SJCRH30 (cell line): ENCODE measurements around the gene C1QTNF1. TPM values are rescaled to one million over a fixed set of nuclear protein-coding genes. Genes with fewer than 3 reads are reported as not detected.

ENCODE experiments used
- DNase-seq, 2 experiments: peaks; one replicate each; pipeline ENCODE4 v3.0.0-alpha.2; 2015 to 2020
- H3K27ac ChIP-seq: fragments of 250-450 bp; sonication (Bioruptor Pico); 2 replicates; pipeline ENCODE4 v1.5.1; 2020; ENCODE audit warnings: mild to moderate bottlenecking, moderate library complexity
- H3K27me3 ChIP-seq: fragments of 250-450 bp; sonication (Bioruptor Pico); 2 replicates; pipeline ENCODE4 v1.5.1; 2020; ENCODE audit warnings: mild to moderate bottlenecking, moderate library complexity
- H3K36me3 ChIP-seq: fragments of 250-450 bp; sonication (Bioruptor Pico); 2 replicates; pipeline ENCODE4 v1.5.1; 2020; ENCODE audit warnings: mild to moderate bottlenecking, moderate library complexity
- H3K4me1 ChIP-seq: fragments of 250-450 bp; sonication (Bioruptor Pico); 2 replicates; pipeline ENCODE4 v1.5.1; 2020; ENCODE audit warnings: mild to moderate bottlenecking, moderate library complexity
- H3K4me3 ChIP-seq: fragments of 250-450 bp; sonication (Bioruptor Pico); 2 replicates; pipeline ENCODE4 v1.5.1; 2020; ENCODE audit warnings: mild to moderate bottlenecking, moderate library complexity
- H3K9me3 ChIP-seq: fragments of 250-450 bp; sonication (Bioruptor Pico); replicated peaks from 2 replicates; pipeline ENCODE4 v1.5.1; 2020; ENCODE audit warnings: mild to moderate bottlenecking, moderate library complexity
- total RNA-seq: library from RNA; depleted of rRNA; stranded (reverse); fragments of >200 nt; shearing (Covaris generic); gene quantifications from 2 replicates; pipeline ENCODE4 v1.2.3, GENCODE V29; 2014

Gene C1QTNF1
- total RNA-seq, 1 experiment from 2014 or later: 45.7 TPM

DNA sequence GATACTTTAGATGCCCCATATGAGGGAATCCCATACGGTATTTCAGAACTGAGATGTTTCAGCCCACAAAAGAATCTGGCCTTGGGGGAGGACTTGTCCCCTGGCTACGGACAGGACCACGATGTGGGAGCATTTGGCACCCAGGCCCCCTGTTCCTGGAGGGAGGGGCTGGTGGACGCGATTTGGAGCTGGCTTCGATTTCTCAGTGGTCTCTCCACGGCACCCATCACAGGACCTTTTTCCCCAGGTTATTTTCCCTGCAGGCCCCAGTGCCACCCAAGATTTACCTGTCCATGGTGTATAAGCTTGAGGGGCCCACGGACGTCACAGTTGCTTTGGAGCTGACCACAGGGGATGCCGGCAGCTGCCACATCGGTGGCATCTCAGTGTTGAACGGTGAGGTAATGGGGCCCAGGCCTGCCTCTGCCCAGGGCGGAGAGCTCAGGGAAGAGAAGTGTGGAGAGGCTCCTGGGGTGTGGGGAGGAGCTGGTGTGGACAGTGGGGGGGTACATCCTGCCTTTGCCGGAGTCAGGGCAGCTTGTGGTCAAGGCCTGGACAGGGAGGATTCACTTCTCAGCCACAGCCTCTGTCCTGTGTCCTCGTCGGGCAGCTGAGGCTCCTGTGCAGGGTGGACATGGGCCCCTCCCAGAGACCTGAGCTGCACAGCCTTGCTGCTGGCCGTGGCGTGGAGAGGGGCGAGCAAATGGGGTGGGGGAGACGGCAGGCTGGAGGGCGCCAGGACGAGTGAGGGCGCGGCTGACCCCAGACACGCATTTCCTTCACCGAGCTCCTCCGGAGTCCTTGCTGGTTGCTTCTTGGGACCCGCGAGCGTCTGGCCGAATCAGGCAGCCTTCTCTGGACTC lies 60.6 kb downstream of the C1QTNF1 start:
- Histone ChIP-seq H3K4me3 (no peak overlapping the region), H3K27ac (peak overlapping the region; percentile 45), H3K9me3 (no peaks in the 10 kb centered on the region), H3K36me3 (peaks cover 79% of the 10 kb centered on the region), H3K4me1 (peaks cover 44% of the 10 kb centered on the region), H3K27me3 (no peaks in the 10 kb centered on the region)
- DNase-seq: peak; percentile 75 to 76

DNA sequence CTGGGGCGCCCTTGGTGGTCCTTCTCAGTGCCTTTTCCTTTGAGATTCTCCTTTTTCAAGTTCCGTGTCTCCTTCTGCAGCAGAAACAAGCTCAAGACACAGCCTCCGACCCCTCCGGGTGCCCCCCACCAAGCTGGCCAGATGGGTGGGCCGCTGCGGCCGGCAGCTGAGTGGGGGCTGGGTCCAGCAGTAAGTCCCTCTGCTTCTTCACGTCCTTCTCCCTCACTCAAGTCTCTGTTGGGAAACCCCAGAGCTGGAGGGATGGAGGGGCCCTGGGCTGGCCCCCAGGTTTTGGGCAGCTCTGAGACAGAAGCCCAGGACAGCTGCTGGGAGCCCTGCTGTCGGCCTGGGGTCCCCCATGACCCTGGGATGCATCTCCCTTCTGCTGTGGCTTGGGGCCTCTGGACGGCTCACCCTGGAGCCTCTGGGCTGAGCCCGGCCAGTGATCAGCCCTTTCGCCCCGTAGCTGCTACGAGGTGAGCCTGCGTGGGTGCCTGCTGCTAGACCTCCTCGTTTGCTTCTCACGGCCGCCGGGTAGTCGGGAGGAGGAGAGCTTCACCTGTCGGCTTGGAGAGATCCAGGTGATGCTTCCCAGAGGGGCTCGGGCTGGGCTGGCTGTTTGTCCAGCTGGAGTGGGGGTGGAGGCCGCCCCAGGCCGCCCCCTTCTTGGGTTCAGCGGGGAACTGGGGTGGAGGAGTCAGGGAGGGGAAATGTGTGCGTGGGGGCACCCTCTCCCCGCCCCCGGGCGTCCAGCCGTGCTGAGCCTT lies 61.4 kb downstream of the C1QTNF1 start:
- Histone ChIP-seq H3K27ac (peak overlapping the region; percentile 45), H3K27me3 (no peaks in the 10 kb centered on the region), H3K4me1 (peaks cover 41% of the 10 kb centered on the region), H3K4me3 (no peak overlapping the region), H3K36me3 (peaks cover 71% of the 10 kb centered on the region), H3K9me3 (no peaks in the 10 kb centered on the region)
- DNase-seq: no peak

DNA sequence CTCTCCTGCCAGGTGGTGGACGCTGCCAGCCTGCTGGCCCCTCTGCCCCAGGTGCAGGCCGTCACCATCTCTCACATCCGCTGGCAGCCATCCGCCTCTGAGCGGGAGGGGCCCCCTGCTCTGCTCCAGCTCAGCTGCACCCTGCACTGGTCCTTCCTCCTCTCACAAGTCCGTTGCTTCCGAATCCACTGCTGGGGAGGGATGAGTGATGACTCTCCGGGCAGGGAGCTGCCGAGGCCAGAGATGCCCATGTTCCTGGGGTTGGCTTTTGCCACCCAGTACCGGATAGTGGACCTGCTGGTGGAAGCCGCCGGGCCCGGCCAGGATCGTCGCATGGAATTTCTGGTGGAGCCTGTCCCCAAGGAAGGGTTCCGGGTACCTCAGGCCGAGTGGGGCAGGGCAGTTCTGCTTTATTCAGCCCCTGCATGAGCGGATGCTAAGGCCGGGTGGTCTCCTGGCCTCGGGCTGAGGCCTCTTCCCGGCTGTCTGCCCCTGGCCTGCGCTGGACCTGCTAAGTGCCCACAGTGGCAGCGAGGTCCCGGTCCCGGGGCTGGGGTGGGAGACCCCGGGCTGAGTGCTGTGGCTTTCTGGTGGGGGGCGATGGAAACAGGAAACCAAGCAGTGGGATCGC lies 62.1 kb downstream of the C1QTNF1 start:
- no peak for DNase-seq
- Histone ChIP-seq H3K27me3 (no peaks in the 10 kb centered on the region), H3K27ac (no peak overlapping the region), H3K9me3 (no peaks in the 10 kb centered on the region), H3K36me3 (peaks cover 66% of the 10 kb centered on the region), H3K4me1 (peaks cover 34% of the 10 kb centered on the region), H3K4me3 (no peak overlapping the region)

DNA sequence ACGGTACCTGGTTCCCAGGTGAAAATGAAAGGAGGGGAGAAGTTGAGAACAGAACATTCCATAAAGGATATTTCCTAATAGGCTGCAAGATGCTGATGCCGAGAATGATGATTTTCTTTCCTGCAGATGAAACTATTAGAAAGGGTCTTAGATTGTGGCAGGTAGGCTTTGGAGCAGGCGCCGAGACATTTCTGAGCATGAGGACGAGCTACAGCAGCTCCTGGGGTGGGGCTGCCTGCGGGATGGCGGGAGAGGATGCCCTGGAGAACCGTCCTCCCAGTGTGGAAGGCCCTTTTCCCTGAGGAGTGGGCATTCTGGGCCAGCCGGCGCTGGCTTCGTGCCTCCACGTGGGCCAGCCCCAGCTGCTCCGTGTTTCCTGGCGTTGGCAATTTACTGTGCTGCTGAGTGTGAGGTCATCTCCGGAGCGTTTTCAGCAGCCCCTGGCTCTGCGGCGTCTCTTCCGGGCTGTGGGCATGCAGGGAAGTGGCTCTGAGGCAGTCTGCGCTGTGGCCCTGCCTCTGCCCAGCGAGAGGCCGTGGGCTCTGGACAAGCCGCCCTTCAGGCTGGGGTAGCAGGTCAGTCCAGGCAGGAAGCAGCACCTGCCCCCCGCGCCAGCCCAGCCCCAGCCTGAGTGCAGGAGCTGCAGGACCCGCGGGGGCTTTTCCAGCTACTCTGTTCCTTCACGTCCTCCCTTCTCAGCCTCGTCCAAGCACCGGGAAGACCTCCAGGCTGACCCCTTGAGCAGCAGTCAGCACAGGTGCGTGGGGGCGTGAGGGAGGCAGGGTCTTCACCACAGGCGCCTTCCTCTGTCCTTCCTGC lies 62.8 kb downstream of the C1QTNF1 start:
- peaks cover 29% of the 10 kb centered on the region for H3K4me1 ChIP-seq
- H3K4me3 ChIP-seq: no peak overlapping the region
- no peaks in the 10 kb centered on the region for H3K9me3 ChIP-seq
- H3K27ac ChIP-seq: no peak overlapping the region
- H3K36me3 ChIP-seq: peaks cover 62% of the 10 kb centered on the region
- no peak for DNase-seq
- no peaks in the 10 kb centered on the region for H3K27me3 ChIP-seq

DNA sequence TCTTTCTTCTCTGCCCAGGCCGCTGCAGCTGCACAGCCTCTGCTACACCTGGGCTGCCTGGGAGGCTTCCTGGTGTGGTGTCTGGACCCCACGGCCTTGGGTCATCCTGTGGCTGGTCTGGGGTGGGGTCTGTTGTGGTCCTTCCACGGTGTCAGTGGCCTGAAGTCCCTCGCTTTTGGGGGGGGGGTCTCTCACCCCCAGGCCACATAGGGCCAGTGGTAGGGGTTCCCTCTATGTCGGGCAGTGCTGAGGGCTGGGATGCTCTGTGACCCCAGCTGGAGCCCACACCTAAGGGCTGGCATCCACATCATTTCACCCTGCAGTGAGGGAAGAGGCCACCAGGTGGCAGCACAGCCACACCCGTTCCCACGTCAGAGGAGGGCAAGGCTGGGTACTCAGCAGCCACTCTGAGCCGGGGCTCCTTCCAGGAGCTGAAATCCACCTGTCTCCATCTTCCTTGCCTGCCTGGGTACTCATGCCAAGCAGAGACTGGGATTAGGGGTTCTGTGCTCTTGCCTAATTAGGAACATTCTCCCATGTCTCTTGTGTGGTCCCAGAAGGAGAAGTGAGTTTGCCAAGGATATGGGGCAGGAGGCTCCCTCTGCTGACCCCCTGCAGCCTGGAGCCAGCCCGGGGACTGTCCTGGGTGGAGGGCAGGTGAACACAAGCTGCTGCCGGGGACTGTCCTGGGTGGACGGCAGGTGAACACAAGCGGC lies 63.6 kb downstream of the C1QTNF1 start:
- Histone ChIP-seq H3K36me3 (peaks cover 62% of the 10 kb centered on the region), H3K9me3 (no peaks in the 10 kb centered on the region), H3K27ac (no peak overlapping the region), H3K4me3 (no peak overlapping the region), H3K27me3 (no peaks in the 10 kb centered on the region), H3K4me1 (peaks cover 24% of the 10 kb centered on the region)
- peak; percentile 75 to 91 for DNase-seq

DNA sequence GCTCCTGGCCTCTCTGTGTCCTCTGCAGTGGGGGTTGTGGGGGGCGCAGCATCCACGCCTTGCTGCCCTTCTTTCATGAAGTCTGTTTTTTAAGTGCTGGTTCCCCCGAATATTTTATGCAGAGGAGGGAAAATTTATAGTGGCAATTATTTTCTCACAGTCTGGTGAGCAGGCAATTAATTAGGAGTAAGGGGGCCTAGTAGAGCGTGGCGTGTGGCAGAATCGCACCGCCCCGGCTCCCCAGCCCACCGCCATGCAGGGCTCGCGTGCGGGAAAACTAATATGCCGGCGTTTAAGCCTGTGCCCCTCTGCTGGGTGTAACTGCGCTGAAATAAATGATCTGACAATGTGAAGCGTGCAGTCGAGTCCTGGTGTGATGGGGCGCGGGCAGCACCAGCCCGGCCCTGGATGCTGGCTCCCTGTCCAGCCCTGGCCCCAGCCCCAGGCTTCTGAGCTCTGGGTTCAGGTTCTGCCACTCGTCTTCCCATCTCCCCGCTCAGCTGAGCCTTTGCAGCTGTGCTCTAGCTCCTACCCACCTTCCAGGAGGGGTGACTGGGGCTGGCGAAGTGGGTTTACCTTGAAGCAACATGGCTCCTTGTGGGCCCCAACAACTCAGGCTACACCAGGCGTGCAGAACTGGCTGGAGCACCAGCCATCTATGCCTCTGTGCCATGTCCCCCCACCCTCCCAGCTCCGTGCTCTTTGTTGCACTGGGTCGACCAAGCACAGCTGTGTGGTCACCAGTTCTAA lies 64.5 kb downstream of the C1QTNF1 start:
- H3K36me3 ChIP-seq: peaks cover 55% of the 10 kb centered on the region
- H3K9me3 ChIP-seq: no peaks in the 10 kb centered on the region
- H3K4me3 ChIP-seq: no peak overlapping the region
- peaks cover 16% of the 10 kb centered on the region for H3K4me1 ChIP-seq
- H3K27ac ChIP-seq: no peak overlapping the region
- no peak for DNase-seq
- peaks cover 6% of the 10 kb centered on the region for H3K27me3 ChIP-seq

DNA sequence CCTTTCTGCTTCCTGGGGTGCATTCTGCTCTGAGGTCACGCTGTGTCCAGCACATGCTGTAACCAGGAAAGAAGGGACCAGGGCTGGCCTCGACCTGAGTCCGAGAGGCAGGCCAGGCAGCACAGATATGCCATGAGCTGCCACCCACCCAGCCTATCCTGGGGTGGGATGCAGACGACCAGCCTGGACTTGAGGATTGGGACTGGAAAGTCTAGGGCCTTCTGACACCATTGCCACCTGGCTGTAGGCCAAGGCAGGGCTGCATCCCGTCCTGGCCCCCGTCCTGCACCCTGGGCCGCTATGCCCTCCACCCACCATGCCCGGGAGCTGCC lies 65.0 kb downstream of the C1QTNF1 start:
- no peak for DNase-seq
- no peak overlapping the region for H3K4me3 ChIP-seq
- no peaks in the 10 kb centered on the region for H3K9me3 ChIP-seq
- H3K27me3 ChIP-seq: peaks cover 12% of the 10 kb centered on the region
- H3K4me1 ChIP-seq: peaks cover 16% of the 10 kb centered on the region
- H3K27ac ChIP-seq: no peak overlapping the region
- H3K36me3 ChIP-seq: peaks cover 49% of the 10 kb centered on the region

DNA sequence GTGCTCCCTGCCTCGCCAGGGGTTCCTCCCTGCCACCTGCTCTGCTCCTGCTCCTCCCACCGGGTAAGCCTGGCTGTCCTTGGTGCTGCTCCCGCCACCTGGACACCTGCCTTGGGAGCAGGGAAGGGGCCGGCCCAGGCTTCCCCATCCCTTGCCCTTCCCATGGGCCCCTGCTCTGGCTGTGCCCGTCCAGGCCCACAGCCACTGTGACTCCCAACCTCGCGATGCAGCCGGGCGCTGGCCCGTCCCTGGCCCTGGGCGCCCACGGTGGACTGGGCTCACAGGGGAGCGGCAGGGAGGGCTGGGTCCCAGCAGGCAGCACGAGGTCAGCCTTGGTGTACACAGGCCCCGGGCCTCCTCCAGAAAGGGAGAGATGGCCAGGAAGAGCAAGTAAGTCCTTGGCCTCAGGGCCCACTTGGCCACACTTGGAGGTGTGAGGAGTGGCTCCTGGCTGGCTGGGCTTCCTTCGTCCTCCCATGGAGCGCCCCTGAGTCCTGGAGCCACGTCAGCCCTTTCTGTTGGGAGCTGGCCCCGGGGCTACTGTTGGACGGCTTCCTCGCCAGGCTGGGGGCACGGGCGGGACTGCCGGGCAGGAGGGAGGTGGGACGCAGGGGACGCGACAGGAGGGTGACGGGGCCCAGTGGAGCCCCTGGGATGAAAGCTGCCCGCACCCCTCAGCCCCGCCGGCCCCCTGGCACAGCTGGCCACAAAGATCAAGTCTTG lies 65.9 kb downstream of the C1QTNF1 start:
- Histone ChIP-seq H3K36me3 (peaks cover 42% of the 10 kb centered on the region), H3K9me3 (no peaks in the 10 kb centered on the region), H3K27me3 (peaks cover 18% of the 10 kb centered on the region), H3K27ac (no peak overlapping the region), H3K4me3 (no peak overlapping the region), H3K4me1 (peaks cover 14% of the 10 kb centered on the region)
- DNase-seq: no peak

DNA sequence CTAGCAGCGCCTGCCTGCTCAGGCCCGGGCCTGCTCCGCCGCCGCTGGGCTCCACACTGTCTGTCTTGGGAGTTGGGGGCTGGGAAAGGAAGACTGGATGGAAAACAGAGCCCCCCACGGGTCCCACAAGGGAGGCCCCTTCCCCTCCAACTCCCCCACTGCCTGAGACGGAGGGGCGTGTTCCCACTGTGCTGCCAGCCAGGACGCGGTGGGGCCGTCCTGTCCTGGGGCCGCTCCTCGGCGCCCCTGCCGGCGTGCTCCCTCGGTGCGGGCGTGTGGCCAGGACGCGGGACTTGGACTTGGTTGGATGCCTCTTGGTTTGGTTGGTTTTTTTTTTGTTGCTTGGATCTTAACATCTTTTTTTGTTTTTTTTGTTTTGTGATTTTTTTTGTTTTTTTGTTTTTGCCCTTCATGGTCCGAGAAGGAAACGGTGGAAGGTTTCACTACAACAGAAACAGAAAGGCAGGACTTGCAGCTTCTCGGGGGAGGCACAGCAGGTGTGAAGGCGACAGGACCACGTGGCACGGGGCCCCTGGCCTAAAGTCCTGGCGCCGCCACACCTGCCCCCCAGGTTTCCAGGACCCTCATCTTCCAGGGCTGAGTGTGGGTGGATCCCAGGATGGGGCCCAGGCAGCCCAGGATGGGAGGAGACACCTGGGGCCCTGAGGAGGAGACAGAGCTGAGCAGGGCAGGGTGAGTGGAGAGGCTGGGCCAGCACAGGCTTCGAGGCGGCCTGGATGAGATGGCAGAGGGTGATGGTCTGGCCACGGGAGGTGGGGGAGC lies 66.7 kb downstream of the C1QTNF1 start:
- H3K9me3 ChIP-seq: no peaks in the 10 kb centered on the region

DNA sequence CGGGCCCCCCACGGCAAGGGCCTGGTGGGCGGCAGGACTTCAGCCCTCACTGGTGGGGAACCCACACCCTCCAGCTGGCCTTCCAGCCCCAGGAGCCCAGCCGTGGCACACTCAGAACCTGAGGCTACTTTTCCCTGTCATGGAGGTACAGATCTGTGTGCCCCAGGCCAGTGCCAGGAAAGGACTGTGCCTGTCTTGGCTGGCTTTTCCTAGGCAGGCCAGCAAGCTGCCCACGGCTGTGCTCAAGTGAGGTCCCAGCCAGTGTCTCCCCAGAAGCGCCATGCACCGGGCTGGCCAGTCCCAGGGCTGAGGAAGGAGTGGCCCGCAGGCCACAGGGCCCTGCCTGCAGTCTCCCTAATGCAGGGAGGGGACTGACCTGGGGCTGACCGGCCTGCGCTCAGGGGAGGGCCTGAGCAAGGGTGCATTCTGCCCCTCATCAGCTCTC lies 67.3 kb downstream of the C1QTNF1 start:
- Histone ChIP-seq H3K27ac (no peak overlapping the region), H3K36me3 (peaks cover 28% of the 10 kb centered on the region), H3K27me3 (peaks cover 32% of the 10 kb centered on the region), H3K4me3 (no peak overlapping the region), H3K9me3 (no peaks in the 10 kb centered on the region), H3K4me1 (peaks cover 18% of the 10 kb centered on the region; the same call in 1 of the 2 replicates)
- DNase-seq: no peak

More for the DNA sequence above, 66.7 kb downstream of the C1QTNF1 start:
- DNase-seq: no peak
- Histone ChIP-seq H3K4me3 (no peak overlapping the region), H3K36me3 (peaks cover 34% of the 10 kb centered on the region), H3K27me3 (peaks cover 26% of the 10 kb centered on the region), H3K4me1 (peaks cover 18% of the 10 kb centered on the region; the same call in 1 of the 2 replicates), H3K27ac (no peak overlapping the region)

DNA sequence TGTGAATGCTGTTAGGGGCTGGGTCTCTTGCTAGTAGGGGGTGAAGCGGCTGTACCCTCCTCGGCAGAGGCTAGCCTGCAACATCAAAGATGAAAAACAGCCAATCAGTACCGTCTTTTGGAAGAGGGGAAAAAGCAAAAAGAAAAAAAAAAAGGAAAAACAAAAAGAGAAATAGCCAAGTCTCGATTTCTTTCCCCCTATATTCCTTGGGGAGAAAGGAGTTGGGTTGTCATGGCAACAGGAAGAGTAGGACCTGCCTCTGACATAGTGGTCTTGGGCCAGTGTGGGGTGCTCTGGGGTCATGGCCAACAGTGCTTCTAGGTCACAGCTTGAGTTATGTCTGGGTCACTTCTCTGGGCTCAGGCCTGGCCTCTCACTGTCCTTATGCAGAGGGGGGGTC lies 68.6 kb downstream of the C1QTNF1 start:
- H3K27me3 ChIP-seq: peaks cover 33% of the 10 kb centered on the region
- H3K27ac ChIP-seq: no peak overlapping the region
- no peaks in the 10 kb centered on the region for H3K9me3 ChIP-seq
- H3K36me3 ChIP-seq: peaks cover 16% of the 10 kb centered on the region
- H3K4me1 ChIP-seq: peaks cover 18% of the 10 kb centered on the region; the same call in 1 of the 2 replicates
- DNase-seq: no peak
- no peak overlapping the region for H3K4me3 ChIP-seq

DNA sequence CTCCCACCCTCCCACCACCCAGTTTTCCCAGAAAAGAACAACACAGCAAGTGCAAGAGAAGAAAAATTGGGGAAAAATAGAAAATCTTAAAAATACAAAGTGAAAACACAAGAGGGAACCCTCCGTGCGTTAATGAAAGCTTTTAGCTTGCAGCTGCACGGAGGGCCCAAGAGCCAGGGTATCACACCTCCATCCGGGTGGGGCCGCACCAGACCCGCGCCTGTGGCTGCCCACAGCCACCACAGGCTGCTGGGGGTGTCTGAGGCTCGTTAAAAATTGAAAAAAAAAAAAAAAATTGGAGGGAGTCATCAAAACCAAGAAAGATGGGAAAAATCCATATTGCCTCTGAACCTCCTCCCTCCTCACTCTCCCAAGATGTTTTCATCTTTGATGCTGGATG lies 69.3 kb downstream of the C1QTNF1 start:
- no peak for DNase-seq
- Histone ChIP-seq H3K27me3 (peaks cover 33% of the 10 kb centered on the region), H3K36me3 (peaks cover 9% of the 10 kb centered on the region)

More for the DNA sequence above, 69.3 kb downstream of the C1QTNF1 start:
- Histone ChIP-seq H3K4me3 (no peak overlapping the region), H3K9me3 (no peaks in the 10 kb centered on the region), H3K27ac (no peak overlapping the region), H3K4me1 (peaks cover 18% of the 10 kb centered on the region; the same call in 1 of the 2 replicates)
